Tibial nerve (tissue), 4 donors: Measurements from ENCODE around the gene RBBP8. TPM values are rescaled to one million over a fixed set of nuclear protein-coding genes. Genes with fewer than 3 reads are reported as not detected.

Source experiments
- DNase-seq, 2 donors: peaks; one replicate each; pipeline ENCODE4 v3.0.0-alpha.2; 2019; ENCODE audit warnings: low spot score in 2 of 2
- H3K27ac ChIP-seq, 4 donors: fragments of 200-600 bp; sonication (generic) in 3 of 4; one replicate each; pipeline ENCODE4 v1.5.1; 2017 to 2019; ENCODE audit warnings: mild to moderate bottlenecking in 1 of 4
- H3K27me3 ChIP-seq, 2 donors: fragments of 200-600 bp; sonication (generic) in 1 of 2; one replicate each; pipeline versions ENCODE4 v1.5.1 to v1.6.0; 2017 to 2019
- H3K36me3 ChIP-seq, 3 donors: fragments of 200-600 bp; sonication (generic); one replicate each; pipeline ENCODE4 v1.5.1; 2018 to 2019
- H3K4me1 ChIP-seq, 4 donors: fragments of 200-600 bp; sonication (generic) in 3 of 4; one replicate each; pipeline ENCODE4 v1.5.1; 2017 to 2019
- H3K4me3 ChIP-seq, 4 donors: fragments of 200-600 bp; sonication (generic) in 3 of 4; one replicate each; pipeline ENCODE4 v1.5.1; 2017 to 2019; ENCODE audit warnings: mild to moderate bottlenecking in 1 of 4, moderate library complexity in 1 of 4
- H3K9me3 ChIP-seq, 4 donors: fragments of 200-600 bp; sonication (generic) in 3 of 4; one replicate each; pipeline ENCODE4 v1.5.1; 2017 to 2019
- CTCF ChIP-seq, 5 experiments: fragments of 200-600 bp in 3 of 5; fragments of 450-650 bp in 2 of 5; sonication (generic) in 3 of 5; IDR thresholded peaks; one replicate each; pipeline ENCODE4 v1.5.1; 2016 to 2019; ENCODE audit warnings: antibody characterized with exemption in 5 of 5, mild to moderate bottlenecking in 3 of 5, moderate library complexity in 2 of 5
- EP300 ChIP-seq, 2 donors: sonication (generic); formaldehyde crosslinking; IDR thresholded peaks; one replicate each; pipeline ENCODE4 v1.6.1; 2017; ENCODE audit warnings: antibody characterized with exemption in 2 of 2, mild to moderate bottlenecking in 1 of 2
- POLR2A ChIP-seq, 2 donors: fragments of 450-650 bp; IDR thresholded peaks; one replicate each; pipeline ENCODE4 v1.6.1; 2017; ENCODE audit warnings: antibody characterized with exemption in 2 of 2, mild to moderate bottlenecking in 2 of 2, moderate library complexity in 2 of 2
- WGBS, 2 donors: methylation state at CpG; one replicate each; pipeline ENCODE4 v1.1.5; 2018; 5-methylcytosine and 5-hydroxymethylcytosine counted together
- total RNA-seq, 4 donors: library from RNA; depleted of rRNA; stranded (reverse); fragments of >200 nt; gene quantifications; one replicate each; pipeline ENCODE4 v1.1.0, GENCODE V29; 2016

The RBBP8 gene
- total RNA-seq, 4 donors from 2014 or later = 8.3 to 43.8 (median 13.5) TPM

GRCh38 chr18:22975508-22975907, 42.4 kb downstream of the RBBP8 start:
- H3K4me1 ChIP-seq = no peaks in the 10 kb centered on the region
- H3K27me3 ChIP-seq = no peaks in the 10 kb centered on the region
- TF ChIP-seq EP300 (IDR thresholded peaks at IDR 0.05) (no peak), CTCF (IDR thresholded peaks at IDR 0.05) (no peak), POLR2A (IDR thresholded peaks at IDR 0.05) (no peak)
- no peak overlapping the region for H3K27ac ChIP-seq
- H3K4me3 ChIP-seq = no peak overlapping the region
- H3K9me3 ChIP-seq = no peaks in the 10 kb centered on the region
- no peak for DNase-seq
- WGBS, 2 donors = 74 to 86% methylated on average over 1 of the region's 1 CpG
- no peaks in the 10 kb centered on the region for H3K36me3 ChIP-seq

GRCh38 chr18:22977847-22978701, 44.9 kb downstream of the RBBP8 start:
- peak overlapping the region in 1 of 4 donors; percentile 23 for H3K27ac ChIP-seq
- DNase-seq = no peak
- H3K4me1 ChIP-seq = no peaks in the 10 kb centered on the region
- H3K27me3 ChIP-seq = no peaks in the 10 kb centered on the region
- no peaks in the 10 kb centered on the region for H3K9me3 ChIP-seq
- H3K36me3 ChIP-seq = no peaks in the 10 kb centered on the region
- TF ChIP-seq POLR2A (IDR thresholded peaks at IDR 0.05) (no peak), CTCF (IDR thresholded peaks at IDR 0.05) (no peak), EP300 (IDR thresholded peaks at IDR 0.05) (no peak)
- H3K4me3 ChIP-seq = no peak overlapping the region
- 57 to 62% methylated on average over 5 of the region's 5 CpGs for WGBS, 2 donors

GRCh38 chr18:22980394-22980793, 47.3 kb downstream of the RBBP8 start:
- DNase-seq = no peak
- Histone ChIP-seq H3K9me3 (no peaks in the 10 kb centered on the region), H3K27me3 (no peaks in the 10 kb centered on the region), H3K36me3 (peaks cover 0 to 7% (median 0%) of the 10 kb centered on the region in 3 donors), H3K4me1 (no peaks in the 10 kb centered on the region), H3K27ac (no peak overlapping the region), H3K4me3 (no peak overlapping the region)
- 91 to 94% methylated on average over 1 of the region's 1 CpG for WGBS, 2 donors
- TF ChIP-seq EP300 (IDR thresholded peaks at IDR 0.05) = no peak
- no peak for TF ChIP-seq POLR2A (IDR thresholded peaks at IDR 0.05)
- no peak for TF ChIP-seq CTCF (IDR thresholded peaks at IDR 0.05)

- WGBS, 2 donors = 73 to 78% methylated on average over 6 of the region's 6 CpGs
- no peak overlapping the region for H3K4me3 ChIP-seq
- H3K36me3 ChIP-seq = peaks cover 0 to 12% (median 0%) of the 10 kb centered on the region in 3 donors
- TF ChIP-seq EP300 (IDR thresholded peaks at IDR 0.05) (no peak), POLR2A (IDR thresholded peaks at IDR 0.05) (no peak), CTCF (IDR thresholded peaks at IDR 0.05) (no peak)
- H3K27ac ChIP-seq = no peak overlapping the region
- DNase-seq = no peak
- H3K4me1 ChIP-seq = no peaks in the 10 kb centered on the region
- no peaks in the 10 kb centered on the region for H3K9me3 ChIP-seq
- no peaks in the 10 kb centered on the region for H3K27me3 ChIP-seq
These were observed 48.4 kb downstream of the RBBP8 start for GRCh38 chr18:22981274-22982133.

GRCh38 chr18:22983175-22983574, 50.0 kb downstream of the RBBP8 start:
- Histone ChIP-seq H3K36me3 (peaks cover 0 to 12% (median 0%) of the 10 kb centered on the region in 3 donors), H3K9me3 (no peaks in the 10 kb centered on the region), H3K4me3 (no peak overlapping the region), H3K27ac (no peak overlapping the region), H3K4me1 (no peaks in the 10 kb centered on the region), H3K27me3 (no peaks in the 10 kb centered on the region)
- TF ChIP-seq EP300 (IDR thresholded peaks at IDR 0.05) = no peak
- peak; percentile 29 to 44 (median 37) for TF ChIP-seq CTCF (IDR thresholded peaks at IDR 0.05)
- 32 to 41% methylated on average over 3 of the region's 3 CpGs for WGBS, 2 donors
- DNase-seq = no peak
